GM18498 (cell line): ENCODE measurements around the gene PRH2.

Experiments
- ATAC-seq: cut with Tn5 transposase; IDR thresholded peaks from one replicate; pipeline ENCODE4 v1.9.1; 2021; ENCODE audit warnings: mild to moderate bottlenecking, moderate library complexity; ENCODE audit not compliant: unreplicated experiment

PRH2 gene

GRCh38 chr12:10959804-10960203 lies 30.8 kb downstream of the PRH2 start:
- ATAC-seq, result no peak

- no peak for ATAC-seq
Measured at GRCh38 chr12:10960211-10960610, 31.2 kb downstream of the PRH2 start.

- ATAC-seq, result no peak
Measured at GRCh38 chr12:10965476-10965875, 36.4 kb downstream of the PRH2 start.

- no peak for ATAC-seq
Measured at GRCh38 chr12:10966314-10966713, 37.3 kb downstream of the PRH2 start.

- ATAC-seq, result no peak
Measured at GRCh38 chr12:10967409-10967808, 38.4 kb downstream of the PRH2 start.

- no peak for ATAC-seq
Measured at GRCh38 chr12:10968765-10969456, 39.9 kb downstream of the PRH2 start.

- no peak for ATAC-seq
Measured at GRCh38 chr12:10974965-10975364, 45.9 kb downstream of the PRH2 start.

GRCh38 chr12:10982244-10982643 lies 53.2 kb downstream of the PRH2 start:
- no peak for ATAC-seq
